ENCODE data around the gene KCNJ3. TPM values are rescaled to one million over a fixed set of nuclear protein-coding genes. Genes with fewer than 3 reads are reported as not detected.

The KCNJ3 gene
- total RNA-seq, 1 experiment from 2014 or later, result 0.11 TPM

- Histone ChIP-seq H2AK5ac (ENCODE audit: insufficient read length, low read length) (no peak overlapping the region), H3K56ac (ENCODE audit: insufficient read length, low read depth, low read length) (no peak overlapping the region), H3K79me2 (ENCODE audit: insufficient read depth, low read length) (no peaks in the 10 kb centered on the region), H4K20me1 (ENCODE audit: control insufficient read depth, insufficient read depth, insufficient read length) (no peaks in the 10 kb centered on the region), H3K14ac (ENCODE audit: insufficient read depth, low read length) (no peak overlapping the region), H3K79me1 (ENCODE audit: insufficient read depth, low read depth, low read length, poor library complexity, severe bottlenecking) (no peaks in the 10 kb centered on the region), H3K27ac (ENCODE audit: insufficient read length, low read depth, low read length) (no peak overlapping the region), H4K5ac (ENCODE audit: insufficient read length, low read depth, low read length) (no peak overlapping the region), H3K23me2 (ENCODE audit: insufficient read length, low read depth, low read length, poor library complexity, severe bottlenecking) (peaks cover 7% of the 10 kb centered on the region), H3K4me1 (ENCODE audit: insufficient read depth, low read length) (no peaks in the 10 kb centered on the region), H2AFZ (ENCODE audit: low read length) (no peak overlapping the region), H3K27me3 (ENCODE audit: insufficient read depth, low read length) (no peaks in the 10 kb centered on the region), H2BK20ac (ENCODE audit: low read depth, low read length, poor library complexity, severe bottlenecking) (no peak overlapping the region), H3T11ph (ENCODE audit: low read length) (no peak overlapping the region), H2BK15ac (ENCODE audit: low read depth, low read length) (no peak overlapping the region), H3K18ac (ENCODE audit: insufficient read length, low read depth, low read length) (no peak overlapping the region), H3K9ac (ENCODE audit: extremely low read depth, insufficient read length, low read length) (no peak overlapping the region), H4K91ac (ENCODE audit: insufficient read length, low read depth, low read length) (no peak overlapping the region), H3K23ac (ENCODE audit: insufficient read length, low read depth, low read length) (no peak overlapping the region), H2BK5ac (ENCODE audit: insufficient read length, low read length) (no peak overlapping the region), H2BK12ac (ENCODE audit: insufficient read length, low read depth, low read length) (no peak overlapping the region), H3K9me3 (ENCODE audit: control insufficient read depth, low read depth, low read length) (no peaks in the 10 kb centered on the region), H3K4ac (ENCODE audit: low read depth, low read length) (no peak overlapping the region), H3K4me2 (ENCODE audit: insufficient read depth, insufficient read length, low read length) (no peak overlapping the region), H4K8ac (replicated peaks; ENCODE audit: insufficient read length, low read depth, low read length) (no peak overlapping the region), H2BK120ac (ENCODE audit: low read depth, low read length, poor library complexity, severe bottlenecking) (no peak overlapping the region)
- Mint-ChIP-seq H3K27ac (no peak overlapping the region), H3K27me3 (ENCODE audit: low read depth) (peaks cover 21% of the 10 kb centered on the region), H3K9me3 (no peaks in the 10 kb centered on the region), H3K4me3 (no peak overlapping the region), H3K4me1 (peaks cover 5 to 7% of the 10 kb centered on the region in 2 experiments; a peak in 3 of 4 replicates), H3K36me3 (ENCODE audit: insufficient read depth in 1 of 3, low read depth in 3 of 3) (no peaks in the 10 kb centered on the region; a peak in 1 of 7 replicates)
- TF ChIP-seq CTCF (conservative IDR thresholded peaks at IDR 0.05), result no peak
- WGBS (ENCODE audit: extremely low coverage, insufficient read length, low lambda C conversion rate), result no CpG with 5 or more reads among the region's 5 CpGs
- DNase-seq, result no peak
Observed at GRCh38 chr2:154692927-154693326, 5.6 kb upstream of the KCNJ3 start.
